NCI-H526 treated with DMSO at 0.1 percent for 48 hours (cell line): ENCODE data around the gene SHC4.

Experiments
- DNase-seq: peaks from one replicate; lab custom pipeline; 2025; lab: John Stamatoyannopoulos, UW

SHC4 gene

GRCh38 chr15:48850648-48851047 lies 113.1 kb downstream of the SHC4 start:
- no peak for DNase-seq

GRCh38 chr15:48845123-48845522 lies 118.6 kb downstream of the SHC4 start:
- DNase-seq = no peak

- DNase-seq = no peak
Measured at GRCh38 chr15:48842501-48842900, 121.2 kb downstream of the SHC4 start.

GRCh38 chr15:48834756-48835155 lies 129.0 kb downstream of the SHC4 start:
- no peak for DNase-seq

- no peak for DNase-seq
Measured at GRCh38 chr15:48833526-48834239, 130.0 kb downstream of the SHC4 start.

- no peak for DNase-seq
Measured at GRCh38 chr15:48832648-48833047, 131.1 kb downstream of the SHC4 start.

GRCh38 chr15:48828906-48829305 lies 134.8 kb downstream of the SHC4 start:
- DNase-seq = no peak

GRCh38 chr15:48828471-48828870 lies 135.2 kb downstream of the SHC4 start:
- DNase-seq = no peak

- no peak for DNase-seq
Measured at GRCh38 chr15:48825075-48825474, 138.6 kb downstream of the SHC4 start.

GRCh38 chr15:48823706-48824105 lies 140.0 kb downstream of the SHC4 start:
- no peak for DNase-seq

- DNase-seq = peak; percentile 47
Measured at GRCh38 chr15:48823237-48823636, 140.5 kb downstream of the SHC4 start.

GRCh38 chr15:48814286-48814685 lies 149.4 kb downstream of the SHC4 start:
- DNase-seq = no peak

GRCh38 chr15:48811325-48811958 lies 152.3 kb downstream of the SHC4 start:
- no peak for DNase-seq

- DNase-seq = peak; percentile 98
Measured at GRCh38 chr15:48810414-48811324, 153.1 kb downstream of the SHC4 start, which contains the start of gene CEP152. TSS of gene CEP152 (minus strand) at chr15:48811069. CDS start at chr15:48805649, 5,420 bp downstream.

- DNase-seq = no peak
Measured at GRCh38 chr15:48806151-48806550, 157.6 kb downstream of the SHC4 start.

GRCh38 chr15:48805591-48805990 lies 158.1 kb downstream of the SHC4 start:
- DNase-seq = no peak

GRCh38 chr15:48803877-48804276 lies 159.8 kb downstream of the SHC4 start:
- no peak for DNase-seq

- DNase-seq = no peak
Measured at GRCh38 chr15:48802867-48803266, 160.9 kb downstream of the SHC4 start.

GRCh38 chr15:48802257-48802656 lies 161.5 kb downstream of the SHC4 start:
- no peak for DNase-seq

- peak; percentile 12 for DNase-seq
Measured at GRCh38 chr15:48800811-48801455, 162.8 kb downstream of the SHC4 start.

GRCh38 chr15:48800245-48800644 lies 163.5 kb downstream of the SHC4 start:
- DNase-seq = no peak

- DNase-seq = peak; percentile 29
Measured at GRCh38 chr15:48798319-48798718, 165.4 kb downstream of the SHC4 start.
